AG04449 (cell line): ENCODE measurements around the gene CMC1.

Source experiments
- CTCF ChIA-PET: fragments of 350-600 bp; formaldehyde crosslinking; extraction: SDS; loops from one replicate; lab custom pipeline; 2021; ENCODE audit warnings: antibody characterized with exemption; lab: Yijun Ruan, JAX
- POLR2A ChIA-PET: fragments of 400-600, 350-600 bp; formaldehyde crosslinking; extraction: SDS; loops from one replicate; lab custom pipeline; 2020; ENCODE audit warnings: antibody characterized with exemption, inconsistent platforms; lab: Yijun Ruan, JAX
- DNase-seq: peaks from one replicate; pipeline ENCODE4 v3.0.0-alpha.2; 2010; ENCODE audit warnings: low read depth, low spot score
- H3K4me3 ChIP-seq: 2 replicates; pipeline ENCODE4 v1.5.1; 2011; ENCODE audit warnings: low read depth, mild to moderate bottlenecking, control low read depth, low read length
- TF ChIP-seq, protein P1 (sequence below): IDR thresholded peaks from one replicate; pipeline ENCODE4 v1.5.1; 2011; ENCODE audit warnings: mild to moderate bottlenecking, moderate library complexity, low read length, control low read depth, inconsistent platforms; ENCODE audit not compliant: insufficient read depth; ENCODE audit errors: missing control alignments

CMC1 gene

DNA sequence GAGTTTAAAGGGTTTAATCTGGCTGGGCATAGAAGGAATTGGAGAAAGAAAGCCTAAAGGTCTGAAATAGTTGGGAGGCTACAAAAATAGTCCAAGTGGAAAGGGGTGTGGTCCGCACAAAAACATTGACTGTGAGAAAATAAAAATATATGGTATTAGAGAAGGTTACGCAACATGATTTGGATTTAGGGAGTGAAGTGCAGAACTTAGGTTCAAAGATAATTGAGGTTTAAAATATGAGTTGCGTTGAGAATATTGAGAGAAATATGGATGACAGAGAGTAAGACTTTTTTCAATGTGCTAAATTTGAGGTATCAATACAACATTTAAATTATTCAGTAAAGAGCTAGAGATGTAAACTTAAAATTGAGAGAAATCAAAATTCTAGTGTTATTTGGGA is 15.4 kb upstream of the CMC1 start:
- DNase-seq: no peak
- TF ChIP-seq, protein P1, sequence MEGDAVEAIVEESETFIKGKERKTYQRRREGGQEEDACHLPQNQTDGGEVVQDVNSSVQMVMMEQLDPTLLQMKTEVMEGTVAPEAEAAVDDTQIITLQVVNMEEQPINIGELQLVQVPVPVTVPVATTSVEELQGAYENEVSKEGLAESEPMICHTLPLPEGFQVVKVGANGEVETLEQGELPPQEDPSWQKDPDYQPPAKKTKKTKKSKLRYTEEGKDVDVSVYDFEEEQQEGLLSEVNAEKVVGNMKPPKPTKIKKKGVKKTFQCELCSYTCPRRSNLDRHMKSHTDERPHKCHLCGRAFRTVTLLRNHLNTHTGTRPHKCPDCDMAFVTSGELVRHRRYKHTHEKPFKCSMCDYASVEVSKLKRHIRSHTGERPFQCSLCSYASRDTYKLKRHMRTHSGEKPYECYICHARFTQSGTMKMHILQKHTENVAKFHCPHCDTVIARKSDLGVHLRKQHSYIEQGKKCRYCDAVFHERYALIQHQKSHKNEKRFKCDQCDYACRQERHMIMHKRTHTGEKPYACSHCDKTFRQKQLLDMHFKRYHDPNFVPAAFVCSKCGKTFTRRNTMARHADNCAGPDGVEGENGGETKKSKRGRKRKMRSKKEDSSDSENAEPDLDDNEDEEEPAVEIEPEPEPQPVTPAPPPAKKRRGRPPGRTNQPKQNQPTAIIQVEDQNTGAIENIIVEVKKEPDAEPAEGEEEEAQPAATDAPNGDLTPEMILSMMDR: no peak
- H3K4me3 ChIP-seq: no peak overlapping the region
- ChIA-PET CTCF (no interaction called here), POLR2A (no interaction called here)

DNA sequence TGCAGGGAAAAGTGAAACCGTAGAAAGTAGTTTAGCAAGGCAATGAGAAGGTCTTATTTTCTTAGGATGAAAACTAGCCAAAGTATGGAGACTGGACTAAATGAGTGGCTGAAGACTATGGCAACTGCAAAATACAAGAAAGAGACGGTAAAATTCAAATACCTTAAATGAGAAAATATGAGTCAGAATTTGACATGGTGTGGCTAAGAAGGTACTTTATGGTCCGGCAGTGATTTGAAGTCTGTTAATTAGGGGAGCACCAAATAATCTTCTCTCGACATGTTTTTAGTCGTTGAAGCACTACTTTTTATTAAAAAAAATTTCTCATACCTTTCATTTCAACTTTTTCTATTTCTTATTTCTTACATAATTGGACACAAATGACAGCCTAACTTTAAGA is 12.8 kb upstream of the CMC1 start:
- POLR2A ChIA-PET: no interaction called here
- CTCF ChIA-PET: no interaction called here
- TF ChIP-seq, protein P1: no peak

DNA sequence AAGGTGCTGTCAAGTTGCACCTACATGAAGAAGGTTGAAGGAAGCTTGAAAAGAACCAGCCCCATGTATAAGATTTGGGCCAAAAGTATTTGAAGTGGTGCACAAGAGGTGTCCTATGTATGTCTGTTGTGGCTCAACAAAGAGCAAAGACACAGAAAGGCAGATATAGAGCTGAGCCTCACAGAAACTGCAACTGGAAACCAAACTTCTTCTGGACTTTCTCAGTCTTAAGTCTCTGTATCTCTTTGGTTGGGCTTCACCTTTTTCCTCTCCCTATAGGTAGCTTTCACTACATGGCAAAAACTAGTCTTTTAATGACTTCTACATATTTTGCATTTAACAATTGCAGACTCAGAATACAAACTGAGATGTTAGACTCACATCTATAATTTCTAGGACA is 8.8 kb upstream of the CMC1 start:
- CTCF ChIA-PET: no interaction called here
- no peak for DNase-seq
- no peak overlapping the region for H3K4me3 ChIP-seq
- TF ChIP-seq, protein P1: no peak
- POLR2A ChIA-PET: no interaction called here

More for the DNA sequence above, 12.8 kb upstream of the CMC1 start:
- H3K4me3 ChIP-seq: no peak overlapping the region
- DNase-seq: no peak

DNA sequence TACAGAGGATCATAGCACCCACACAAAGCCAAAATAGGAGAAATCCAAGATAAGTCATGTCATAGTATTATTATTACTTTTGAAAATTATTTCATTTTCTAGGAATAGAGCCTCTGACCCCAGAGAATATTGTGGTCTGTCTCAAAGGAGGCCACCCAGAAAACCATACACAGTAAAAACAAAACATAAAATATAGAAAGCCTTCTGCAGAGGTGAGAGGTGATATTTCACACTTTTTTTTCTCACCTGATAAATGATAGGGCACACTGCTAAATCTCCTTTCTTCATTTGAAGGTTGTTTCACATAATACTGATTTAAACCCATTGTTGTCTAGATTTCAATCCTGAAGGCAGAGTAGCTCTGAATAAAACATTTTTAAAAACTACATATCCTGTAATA is 7.0 kb upstream of the CMC1 start:
- TF ChIP-seq, protein P1: no peak
- CTCF ChIA-PET: no interaction called here
- POLR2A ChIA-PET: no interaction called here
- DNase-seq: no peak
- H3K4me3 ChIP-seq: no peak overlapping the region

DNA sequence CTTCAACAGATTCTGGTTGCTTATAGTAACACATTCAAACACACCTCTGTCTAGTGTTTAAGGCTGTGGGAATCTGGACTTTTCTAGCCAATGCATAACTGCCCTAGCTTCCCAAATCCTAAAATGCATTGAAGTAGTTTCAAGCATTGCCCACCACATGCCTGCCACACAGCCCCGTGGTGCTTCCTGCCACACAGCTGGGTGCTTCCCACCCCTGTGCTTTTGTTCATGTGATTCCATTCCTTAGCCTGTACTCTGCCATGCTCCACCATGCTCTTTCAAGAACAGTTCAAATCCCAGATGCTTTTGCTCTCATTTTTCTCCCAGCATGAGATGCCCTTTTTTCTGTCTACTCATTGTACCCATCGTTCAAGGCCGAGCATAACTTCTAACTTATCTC is 2.3 kb upstream of the CMC1 start:
- DNase-seq: no peak
- no peak overlapping the region for H3K4me3 ChIP-seq
- POLR2A ChIA-PET: no interaction called here
- TF ChIP-seq, protein P1: no peak
- CTCF ChIA-PET: no interaction called here

DNA sequence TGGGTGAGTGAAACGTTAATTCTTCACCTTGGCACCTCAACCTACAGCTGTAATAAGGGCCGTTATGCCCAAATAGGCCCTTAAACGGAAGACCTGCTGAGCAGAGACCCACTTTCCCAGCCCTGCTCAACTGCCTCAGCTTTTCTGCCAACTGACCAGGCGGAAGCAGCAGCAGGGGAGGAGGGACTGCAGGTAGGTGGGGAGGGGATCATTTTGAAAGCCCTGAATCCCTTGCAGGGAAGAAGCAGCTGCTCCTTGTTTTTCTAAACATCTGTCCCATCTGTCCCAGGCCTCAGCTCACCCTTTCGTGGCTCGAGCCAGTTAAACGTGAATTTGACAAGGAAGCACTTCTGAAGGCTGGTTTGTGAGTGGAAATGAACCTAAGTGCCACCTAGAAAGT is 978 bp upstream of the CMC1 start:
- ChIA-PET CTCF (interaction anchor here (2.3 kb wide), 1 partner anchor 88 kb away, joined by 8 read pairs; no protein-coding TSS in a partner anchor), POLR2A (no interaction called here)
- H3K4me3 ChIP-seq: no peak overlapping the region
- TF ChIP-seq, protein P1: no peak
- DNase-seq: no peak
